GM23248 (cell line): ENCODE measurements around the gene PID1.

Source experiments
- EZH2 ChIP-seq: fragments of 200-600 bp; sonication (generic); IDR thresholded peaks from 2 replicates; pipeline ENCODE4 v1.6.1; 2018; ENCODE audit warnings: antibody characterized with exemption, mild to moderate bottlenecking; ENCODE audit not compliant: insufficient read depth, poor library complexity, severe bottlenecking
- EZH2phosphoT487 ChIP-seq: fragments of 200-600 bp; sonication (generic); IDR thresholded peaks from 2 replicates; pipeline ENCODE4 v1.6.1; 2018; ENCODE audit warnings: antibody characterized with exemption, moderate library complexity, mild to moderate bottlenecking, low read depth; ENCODE audit not compliant: insufficient read depth

DNA sequence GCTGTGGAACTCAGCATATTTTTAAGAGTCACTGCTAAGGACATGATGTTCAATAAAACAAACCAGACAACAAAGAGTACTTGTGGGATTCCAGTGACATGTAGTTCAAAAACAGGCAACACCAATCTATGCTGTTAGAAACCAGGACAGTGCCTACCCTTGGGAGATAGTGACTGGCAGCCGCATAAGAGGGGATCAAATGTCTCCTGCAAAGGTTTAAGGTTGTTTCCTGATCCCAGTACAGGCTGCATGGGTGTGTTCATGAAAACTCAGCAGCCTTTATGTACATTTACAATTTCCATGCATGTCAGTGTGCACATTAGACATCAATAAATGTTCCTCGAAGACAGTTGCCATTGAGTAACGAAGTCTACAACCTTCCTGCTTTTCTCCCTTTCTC lies 183.8 kb downstream of the PID1 start:
- TF ChIP-seq EZH2phosphoT487 = no peak
- no peak for TF ChIP-seq EZH2
